ENCODE measurements around the gene TTC21B. TPM values are rescaled to one million over a fixed set of nuclear protein-coding genes. Genes with fewer than 3 reads are reported as not detected.

TTC21B gene
- polyA plus RNA-seq, 3 donors = 3.1 to 6.7 (median 3.8) TPM

GRCh38 chr2:165967746-165968145, 14.2 kb upstream of the TTC21B start:
- WGBS (ENCODE audit: insufficient coverage) = 69% methylated on average over 2 of the region's 3 CpGs
- H4K20me1 ChIP-seq (ENCODE audit: insufficient read depth, low read length) = no peaks in the 10 kb centered on the region
- no peak for TF ChIP-seq CTCF (IDR thresholded peaks at IDR 0.05)
- peaks cover 0 to 2% (median 0%) of the 10 kb centered on the region in 3 donors for H3K27me3 Mint-ChIP-seq (ENCODE audit: low read depth in 3 of 3)
- no peak overlapping the region for H3K9ac ChIP-seq (ENCODE audit: insufficient read depth, low read length, poor library complexity, severe bottlenecking)
- H3K9me3 Mint-ChIP-seq = peaks cover 0 to 14% (median 3%) of the 10 kb centered on the region in 7 donors
- H3K36me3 Mint-ChIP-seq = no peaks in the 10 kb centered on the region
- H3K27me3 ChIP-seq (ENCODE audit: control insufficient read depth in 2 of 2, insufficient read depth in 2 of 2, low read length in 2 of 2) = no peaks in the 10 kb centered on the region
- no peak overlapping the region for H3K4me3 ChIP-seq (replicated peaks in 1 of 3; ENCODE audit: low read depth in 2 of 3, low read length in 3 of 3)
- H3K4me2 ChIP-seq (replicated peaks; ENCODE audit: extremely low read depth, low read length, poor library complexity, severe bottlenecking) = no peak overlapping the region
- H3K4me1 Mint-ChIP-seq = no peaks in the 10 kb centered on the region
- no peak overlapping the region for H3K4me3 Mint-ChIP-seq
- H3K9me3 ChIP-seq (replicated peaks in 1 of 2; ENCODE audit: control insufficient read depth in 1 of 2, insufficient read depth in 1 of 2, low read length in 2 of 2) = peaks cover 0 to 11% of the 10 kb centered on the region in 2 donors
- DNase-seq = no peak
- no peaks in the 10 kb centered on the region for H3K4me1 ChIP-seq (ENCODE audit: control insufficient read depth in 1 of 2, insufficient read depth in 2 of 2, low read length in 2 of 2)
- H3K36me3 ChIP-seq (replicated peaks in 1 of 2; ENCODE audit: control insufficient read depth in 1 of 2, insufficient read depth in 2 of 2, low read length in 2 of 2) = no peaks in the 10 kb centered on the region
- no peak overlapping the region for H3K27ac ChIP-seq (ENCODE audit: low read depth in 1 of 2, low read length in 2 of 2)
- intact Hi-C loops (cut with micrococcal nuclease) = no loop called here
- H3K79me2 ChIP-seq (ENCODE audit: insufficient read depth, low read length) = no peaks in the 10 kb centered on the region
- H2AFZ ChIP-seq (ENCODE audit: insufficient read depth, low read depth, low read length, poor library complexity, severe bottlenecking) = no peak overlapping the region
- no peak overlapping the region for H3K27ac Mint-ChIP-seq

- intact Hi-C loops (cut with micrococcal nuclease) = no loop called here
- no peaks in the 10 kb centered on the region for H3K27me3 ChIP-seq (ENCODE audit: control insufficient read depth in 2 of 2, insufficient read depth in 2 of 2, low read length in 2 of 2)
- no peak overlapping the region for H3K9ac ChIP-seq (ENCODE audit: insufficient read depth, low read length, poor library complexity, severe bottlenecking)
- Mint-ChIP-seq H3K9me3 (peaks cover 0 to 6% (median 0%) of the 10 kb centered on the region in 7 donors), H3K4me1 (no peaks in the 10 kb centered on the region), H3K36me3 (no peaks in the 10 kb centered on the region), H3K27ac (no peak overlapping the region), H3K27me3 (ENCODE audit: low read depth in 3 of 3) (peaks cover 0 to 2% (median 0%) of the 10 kb centered on the region in 3 donors), H3K4me3 (no peak overlapping the region)
- no peaks in the 10 kb centered on the region for H3K36me3 ChIP-seq (replicated peaks in 1 of 2; ENCODE audit: control insufficient read depth in 1 of 2, insufficient read depth in 2 of 2, low read length in 2 of 2)
- H3K9me3 ChIP-seq (replicated peaks in 1 of 2; ENCODE audit: control insufficient read depth in 1 of 2, insufficient read depth in 1 of 2, low read length in 2 of 2) = peaks cover 0 to 1% of the 10 kb centered on the region in 2 donors
- no peaks in the 10 kb centered on the region for H3K4me1 ChIP-seq (ENCODE audit: control insufficient read depth in 1 of 2, insufficient read depth in 2 of 2, low read length in 2 of 2)
- no peak overlapping the region for H3K27ac ChIP-seq (ENCODE audit: low read depth in 1 of 2, low read length in 2 of 2)
- no peak for TF ChIP-seq CTCF (IDR thresholded peaks at IDR 0.05)
- H3K4me3 ChIP-seq (replicated peaks in 1 of 3; ENCODE audit: low read depth in 2 of 3, low read length in 3 of 3) = no peak overlapping the region
- no peaks in the 10 kb centered on the region for H4K20me1 ChIP-seq (ENCODE audit: insufficient read depth, low read length)
- H3K79me2 ChIP-seq (ENCODE audit: insufficient read depth, low read length) = no peaks in the 10 kb centered on the region
- no CpG with 5 or more reads among the region's 4 CpGs for WGBS (ENCODE audit: insufficient coverage)
- DNase-seq = no peak
- no peak overlapping the region for H2AFZ ChIP-seq (ENCODE audit: insufficient read depth, low read depth, low read length, poor library complexity, severe bottlenecking)
- no peak overlapping the region for H3K4me2 ChIP-seq (replicated peaks; ENCODE audit: extremely low read depth, low read length, poor library complexity, severe bottlenecking)
These were observed 8.2 kb upstream of the TTC21B start for GRCh38 chr2:165961818-165962217.
